A673 (cell line): Measurements from ENCODE around the gene ZAR1L. TPM values are rescaled to one million over a fixed set of nuclear protein-coding genes. Genes with fewer than 3 reads are reported as not detected.

ENCODE experiments used
- BruUV-seq: library from RNA; stranded (reverse); fragments of 400-500 nt; replicated peaks from 2 replicates; lab custom pipeline; 2021; lab: Mats Ljungman, UMichigan
- CTCF ChIA-PET: fragments of 300-600 bp; sonication (Branson Sonifier 250); formaldehyde crosslinking; loops from one replicate; lab custom pipeline; 2022; ENCODE audit warnings: antibody characterized with exemption; lab: Charles Lee
- POLR2A ChIA-PET: fragments of 300-600 bp; sonication (Branson Sonifier 250); formaldehyde crosslinking; loops from one replicate; lab custom pipeline; 2022; ENCODE audit warnings: antibody characterized with exemption; ENCODE audit not compliant: low non-redundant PET; lab: Charles Lee
- DNase-seq: peaks from one replicate; pipeline ENCODE4 v3.0.0-alpha.2; 2015; ENCODE audit warnings: low spot score
- H3K27ac ChIP-seq: fragments of 200-600 bp; sonication (generic); 2 replicates; pipeline ENCODE4 v1.5.1; 2016; ENCODE audit warnings: mixed run types, low read depth, mild to moderate bottlenecking, mixed read lengths, antibody characterized with exemption, low read length; ENCODE audit not compliant: poor library complexity, severe bottlenecking
- H3K27me3 ChIP-seq: fragments of 200-600 bp; sonication (generic); replicated peaks from 2 replicates; pipeline ENCODE4 v1.6.1; 2017; ENCODE audit warnings: mixed run types, low read depth, mild to moderate bottlenecking, mixed read lengths, antibody characterized with exemption, low read length; ENCODE audit not compliant: insufficient read depth, poor library complexity
- H3K36me3 ChIP-seq: fragments of 200-600 bp; sonication (generic); 2 replicates; pipeline ENCODE4 v1.6.1; 2016; ENCODE audit warnings: mixed run types, mild to moderate bottlenecking, mixed read lengths, antibody characterized with exemption, low read length; ENCODE audit not compliant: insufficient read depth, poor library complexity, severe bottlenecking
- H3K4me1 ChIP-seq: fragments of 200-600 bp; sonication (generic); 2 replicates; pipeline ENCODE4 v1.6.1; 2017; ENCODE audit warnings: mixed run types, mild to moderate bottlenecking, mixed read lengths, antibody characterized with exemption, low read length; ENCODE audit not compliant: insufficient read depth, poor library complexity, severe bottlenecking
- H3K4me3 ChIP-seq: fragments of 200-600 bp; sonication (generic); 2 replicates; pipeline ENCODE4 v1.5.1; 2016; ENCODE audit warnings: low read depth, mixed run types, mild to moderate bottlenecking, mixed read lengths, low read length; ENCODE audit not compliant: poor library complexity, severe bottlenecking
- H3K9me3 ChIP-seq: fragments of 200-600 bp; sonication (generic); 2 replicates; pipeline ENCODE4 v1.6.1; 2016; ENCODE audit warnings: mixed run types, low read depth, mild to moderate bottlenecking, mixed read lengths, antibody characterized with exemption, low read length; ENCODE audit not compliant: poor library complexity, severe bottlenecking
- CTCF ChIP-seq: fragments of 300-800, 200-600 bp; sonication (generic); conservative IDR thresholded peaks from 2 replicates; pipeline ENCODE4 v1.5.1; 2017; ENCODE audit warnings: low read depth, mild to moderate bottlenecking, antibody characterized with exemption, low read length, moderate library complexity, mixed read lengths
- EZH2 ChIP-seq: fragments of 200-600 bp; sonication (generic); IDR thresholded peaks from 2 replicates; pipeline ENCODE4 v1.6.1; 2017; ENCODE audit warnings: borderline replicate concordance, low read depth, mild to moderate bottlenecking, mixed read lengths, antibody characterized with exemption, low read length; ENCODE audit not compliant: poor library complexity, severe bottlenecking
- intact Hi-C: fragments of 100-400 bp; cut with micrococcal nuclease; formaldehyde crosslinking; loops from one replicate; pipeline ENCODE4 v1.10.0; 2022; ENCODE audit not compliant: unreplicated experiment
- total RNA-seq: library from RNA; stranded (reverse); gene quantifications from 2 replicates; pipeline ENCODE4 v1.2.3, GENCODE V29; 2021

The ZAR1L gene
- total RNA-seq, 1 experiment from 2014 or later, result not detected

- TF ChIP-seq CTCF (no peak), EZH2 (no peak)
- H3K27me3 ChIP-seq, result peaks cover 60% of the 10 kb centered on the region
- no peak overlapping the region for H3K27ac ChIP-seq
- intact Hi-C loops, result loop anchor here (5.0 kb wide), 1 partner anchor 38 kb away; no protein-coding TSS in a partner anchor
- CTCF ChIA-PET, result no interaction called here
- BruUV-seq, result no TSS peak
- POLR2A ChIA-PET, result no interaction called here
- H3K4me1 ChIP-seq, result no peaks in the 10 kb centered on the region
- DNase-seq, result no peak
- H3K36me3 ChIP-seq, result no peaks in the 10 kb centered on the region
- H3K4me3 ChIP-seq, result no peak overlapping the region
- H3K9me3 ChIP-seq, result no peaks in the 10 kb centered on the region
Measured at GRCh38 chr13:32300406-32300805, 14.8 kb downstream of the ZAR1L start.

GRCh38 chr13:32299893-32300292 lies 15.3 kb downstream of the ZAR1L start:
- BruUV-seq, result no TSS peak
- no peaks in the 10 kb centered on the region for H3K36me3 ChIP-seq
- CTCF ChIA-PET, result no interaction called here

GRCh38 chr13:32298695-32299094 lies 16.5 kb downstream of the ZAR1L start:
- Histone ChIP-seq H3K9me3 (no peaks in the 10 kb centered on the region), H3K36me3 (no peaks in the 10 kb centered on the region), H3K4me1 (no peaks in the 10 kb centered on the region), H3K27me3 (peaks cover 60% of the 10 kb centered on the region), H3K4me3 (no peak overlapping the region), H3K27ac (no peak overlapping the region)
- TF ChIP-seq CTCF (no peak), EZH2 (no peak)
- DNase-seq, result no peak
- intact Hi-C loops, result no loop called here
- POLR2A ChIA-PET, result no interaction called here
- CTCF ChIA-PET, result no interaction called here
- BruUV-seq, result no TSS peak

More at GRCh38 chr13:32299893-32300292, 15.3 kb downstream of the ZAR1L start:
- Histone ChIP-seq H3K9me3 (no peaks in the 10 kb centered on the region), H3K27ac (no peak overlapping the region), H3K4me3 (no peak overlapping the region), H3K27me3 (peaks cover 60% of the 10 kb centered on the region), H3K4me1 (no peaks in the 10 kb centered on the region)
- DNase-seq, result no peak
- POLR2A ChIA-PET, result no interaction called here
- TF ChIP-seq EZH2 (no peak), CTCF (no peak)
- intact Hi-C loops, result loop anchor here (5.0 kb wide), 1 partner anchor 38 kb away; no protein-coding TSS in a partner anchor
